Activated naive CD8-positive, alpha-beta T cell treated with anti-CD3 and anti-CD28 coated beads, Interleukin-2, amount 50 U/mL, for 16 hours (primary cell): ENCODE results near the gene STKLD1.

Experiments
- DNase-seq: peaks from one replicate; pipeline ENCODE4 v3.0.0-alpha.2; 2020; ENCODE audit warnings: low read depth, low spot score

Gene STKLD1

GRCh38 chr9:133408042-133408441 is 31.9 kb downstream of the STKLD1 start:
- no peak for DNase-seq

GRCh38 chr9:133415170-133415569 is 39.0 kb downstream of the STKLD1 start:
- DNase-seq = no peak

- DNase-seq = peak; percentile 70
Measured at GRCh38 chr9:133417541-133418461, 41.6 kb downstream of the STKLD1 start, which contains the start of gene REXO4. TSS of gene REXO4 (minus strand) at chr9:133418010. CDS start at chr9:133417844, 166 bp downstream.

GRCh38 chr9:133419005-133419404 is 42.8 kb downstream of the STKLD1 start:
- no peak for DNase-seq

- DNase-seq = no peak
Measured at GRCh38 chr9:133420392-133420827, 44.2 kb downstream of the STKLD1 start.

GRCh38 chr9:133421615-133422542 is 45.7 kb downstream of the STKLD1 start, which contains the start of gene ADAMTS13:
TSS of gene ADAMTS13 (plus strand) at chr9:133422367. CDS start at chr9:133422444, 77 bp downstream.
- DNase-seq = no peak

GRCh38 chr9:133423216-133423615 is 47.0 kb downstream of the STKLD1 start:
- DNase-seq = no peak

- no peak for DNase-seq
Measured at GRCh38 chr9:133424187-133424586, 48.0 kb downstream of the STKLD1 start.

- DNase-seq = no peak
Measured at GRCh38 chr9:133425049-133425632, 49.0 kb downstream of the STKLD1 start.

GRCh38 chr9:133426011-133426410 is 49.8 kb downstream of the STKLD1 start:
- DNase-seq = no peak

- no peak for DNase-seq
Measured at GRCh38 chr9:133427658-133428348, 51.6 kb downstream of the STKLD1 start.

GRCh38 chr9:133428617-133429101 is 52.5 kb downstream of the STKLD1 start:
- no peak for DNase-seq

GRCh38 chr9:133429214-133429613 is 53.0 kb downstream of the STKLD1 start:
- DNase-seq = no peak

GRCh38 chr9:133429641-133430161 is 53.5 kb downstream of the STKLD1 start:
- DNase-seq = no peak

- no peak for DNase-seq
Measured at GRCh38 chr9:133430244-133430643, 54.1 kb downstream of the STKLD1 start.

GRCh38 chr9:133433351-133433843 is 57.2 kb downstream of the STKLD1 start:
- DNase-seq = no peak

GRCh38 chr9:133436681-133437080 is 60.5 kb downstream of the STKLD1 start:
- no peak for DNase-seq

GRCh38 chr9:133437753-133438531 is 61.8 kb downstream of the STKLD1 start:
- DNase-seq = no peak

GRCh38 chr9:133439337-133439736 is 63.2 kb downstream of the STKLD1 start:
- no peak for DNase-seq

GRCh38 chr9:133440874-133441273 is 64.7 kb downstream of the STKLD1 start:
- DNase-seq = no peak
